ENCODE data around the gene VAV2.

VAV2 gene

DNA sequence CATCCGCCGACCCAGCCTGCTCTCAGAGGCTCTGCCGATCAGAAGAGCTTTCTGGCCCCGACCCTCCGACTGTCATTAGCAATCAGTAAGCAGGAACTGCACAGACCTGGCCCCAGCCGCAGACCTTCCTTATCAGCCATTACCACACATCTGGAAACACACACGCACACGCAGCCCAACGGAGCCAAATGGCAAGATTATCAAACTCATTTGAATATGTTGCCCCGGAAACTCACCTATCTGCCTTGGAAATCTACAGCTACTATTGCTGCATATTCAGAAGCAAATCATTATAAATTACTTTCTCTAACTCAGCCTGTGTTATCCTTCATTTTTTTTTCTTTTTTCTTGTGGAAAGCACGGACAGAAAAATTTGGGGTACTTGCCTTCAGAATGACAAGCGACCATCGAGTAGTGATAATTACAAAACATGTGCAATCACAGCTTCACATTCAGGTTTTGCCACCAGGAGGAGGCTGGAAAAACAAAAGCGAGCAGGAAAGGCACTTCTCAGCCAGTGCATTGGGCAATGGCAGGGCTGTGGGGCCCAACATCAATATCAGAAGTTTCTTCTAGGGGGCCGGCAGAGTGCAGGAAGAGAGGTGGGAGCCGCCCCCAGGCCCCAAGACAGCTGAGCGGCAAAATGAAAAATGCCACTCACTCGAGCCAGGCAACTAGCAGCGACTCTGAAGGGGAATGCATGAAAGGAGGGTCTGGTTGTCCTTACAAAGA is 122.3 kb downstream of the VAV2 start:
- peaks cover 10% of the 10 kb centered on the region for H3K4me1 Mint-ChIP-seq (ENCODE audit: low read depth)
- DNase-seq, result no peak
- H3K36me3 Mint-ChIP-seq (ENCODE audit: low read depth), result no peaks in the 10 kb centered on the region
- H3K27ac Mint-ChIP-seq, result peak overlapping the region; percentile 12
- no peak overlapping the region for H3K4me3 Mint-ChIP-seq
- peaks cover 7% of the 10 kb centered on the region for H3K9me3 Mint-ChIP-seq
- peaks cover 9% of the 10 kb centered on the region for H3K27me3 Mint-ChIP-seq

DNA sequence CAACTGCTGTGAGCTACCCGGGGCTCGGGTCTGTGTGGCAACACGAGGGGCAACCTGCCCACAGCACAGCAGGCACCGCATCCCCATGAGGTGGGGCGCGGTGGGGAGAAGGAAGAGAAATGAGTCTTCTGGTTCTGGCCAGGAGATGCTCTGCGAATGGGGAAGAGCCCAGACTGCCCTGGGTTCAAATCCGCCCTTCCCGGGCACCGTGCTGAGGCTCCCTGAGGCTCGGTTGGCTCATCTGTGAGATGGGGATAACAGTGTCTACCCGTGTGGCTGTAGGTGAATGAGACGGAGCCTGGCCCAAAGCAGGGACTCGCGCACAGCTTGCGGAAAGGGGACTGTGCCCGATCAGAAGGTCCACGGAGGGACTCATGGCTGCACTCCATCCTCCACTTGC is 123.9 kb downstream of the VAV2 start:
- Mint-ChIP-seq H3K4me1 (ENCODE audit: low read depth) (peaks cover 10% of the 10 kb centered on the region), H3K9me3 (peaks cover 7% of the 10 kb centered on the region), H3K4me3 (no peak overlapping the region), H3K36me3 (ENCODE audit: low read depth) (no peaks in the 10 kb centered on the region), H3K27me3 (peaks cover 9% of the 10 kb centered on the region), H3K27ac (no peak overlapping the region)
- no peak for DNase-seq

DNA sequence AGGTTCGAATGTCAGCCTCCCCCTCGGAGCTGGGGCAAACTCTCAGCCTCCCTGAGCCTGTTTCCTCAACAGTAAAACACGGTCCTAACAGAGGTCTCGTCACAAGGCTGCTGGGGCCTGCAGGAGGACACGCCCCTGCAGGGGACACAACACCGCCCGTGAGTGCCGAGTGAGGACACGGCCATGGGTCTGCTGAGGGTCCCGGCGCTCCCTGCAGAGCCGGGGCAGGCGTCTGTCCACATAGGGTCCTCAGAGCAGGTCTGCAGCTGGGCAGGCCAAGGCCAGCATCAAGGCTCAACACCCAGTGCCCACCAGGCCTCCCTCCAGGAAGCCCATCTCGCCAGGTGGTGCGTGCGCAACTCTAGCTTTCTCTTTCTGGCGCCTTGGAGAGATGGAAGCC is 125.2 kb downstream of the VAV2 start:
- DNase-seq, result no peak
- Mint-ChIP-seq H3K4me1 (ENCODE audit: low read depth) (peaks cover 11% of the 10 kb centered on the region), H3K36me3 (ENCODE audit: low read depth) (no peaks in the 10 kb centered on the region), H3K27ac (no peak overlapping the region), H3K27me3 (peaks cover 13% of the 10 kb centered on the region), H3K9me3 (peaks cover 7% of the 10 kb centered on the region), H3K4me3 (no peak overlapping the region)

DNA sequence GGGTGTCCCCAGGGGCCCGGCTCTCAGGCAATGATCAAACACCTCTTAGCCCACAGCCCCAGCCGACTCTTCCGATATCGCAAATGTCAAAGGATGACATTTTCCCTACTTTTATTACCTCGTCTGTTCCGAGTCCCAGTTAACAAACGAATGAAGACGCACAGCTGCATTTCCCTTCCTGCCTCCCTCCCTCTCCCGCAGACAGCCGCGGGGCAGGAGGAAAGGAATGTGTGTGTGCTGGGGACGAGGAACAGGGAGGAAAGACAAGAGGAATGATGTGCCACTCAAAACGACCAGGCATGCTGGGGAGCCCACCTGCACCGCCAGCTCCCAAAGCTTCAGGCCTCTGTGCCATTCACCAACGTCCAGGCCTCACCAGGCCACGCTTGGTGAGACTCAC is 128.1 kb downstream of the VAV2 start:
- H3K27me3 Mint-ChIP-seq, result peaks cover 4% of the 10 kb centered on the region
- H3K4me3 Mint-ChIP-seq, result no peak overlapping the region
- no peaks in the 10 kb centered on the region for H3K36me3 Mint-ChIP-seq (ENCODE audit: low read depth)
- DNase-seq, result no peak
- no peak overlapping the region for H3K27ac Mint-ChIP-seq
- peaks cover 1% of the 10 kb centered on the region for H3K4me1 Mint-ChIP-seq (ENCODE audit: low read depth)
- H3K9me3 Mint-ChIP-seq, result peaks cover 7% of the 10 kb centered on the region

DNA sequence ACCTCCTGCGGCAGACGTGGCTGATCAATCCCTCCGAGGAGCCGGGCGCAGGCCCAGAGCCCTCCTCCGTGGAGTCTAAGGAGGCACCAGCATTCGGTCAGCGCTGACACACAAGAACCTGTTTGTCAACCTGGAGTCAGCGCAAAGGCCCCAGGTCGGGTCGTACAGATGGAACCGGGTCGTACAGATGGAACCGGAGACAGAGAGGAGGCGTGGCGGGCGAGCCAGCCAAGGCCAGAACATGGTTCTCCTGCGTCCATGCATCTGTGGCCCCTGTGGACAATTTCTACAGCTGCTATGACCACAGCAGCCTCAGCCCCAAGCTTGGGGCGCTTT is 128.9 kb downstream of the VAV2 start:
- Mint-ChIP-seq H3K9me3 (peaks cover 7% of the 10 kb centered on the region), H3K4me1 (ENCODE audit: low read depth) (peaks cover 1% of the 10 kb centered on the region), H3K36me3 (ENCODE audit: low read depth) (no peaks in the 10 kb centered on the region), H3K27me3 (peaks cover 4% of the 10 kb centered on the region), H3K27ac (no peak overlapping the region), H3K4me3 (no peak overlapping the region)
- DNase-seq, result no peak

DNA sequence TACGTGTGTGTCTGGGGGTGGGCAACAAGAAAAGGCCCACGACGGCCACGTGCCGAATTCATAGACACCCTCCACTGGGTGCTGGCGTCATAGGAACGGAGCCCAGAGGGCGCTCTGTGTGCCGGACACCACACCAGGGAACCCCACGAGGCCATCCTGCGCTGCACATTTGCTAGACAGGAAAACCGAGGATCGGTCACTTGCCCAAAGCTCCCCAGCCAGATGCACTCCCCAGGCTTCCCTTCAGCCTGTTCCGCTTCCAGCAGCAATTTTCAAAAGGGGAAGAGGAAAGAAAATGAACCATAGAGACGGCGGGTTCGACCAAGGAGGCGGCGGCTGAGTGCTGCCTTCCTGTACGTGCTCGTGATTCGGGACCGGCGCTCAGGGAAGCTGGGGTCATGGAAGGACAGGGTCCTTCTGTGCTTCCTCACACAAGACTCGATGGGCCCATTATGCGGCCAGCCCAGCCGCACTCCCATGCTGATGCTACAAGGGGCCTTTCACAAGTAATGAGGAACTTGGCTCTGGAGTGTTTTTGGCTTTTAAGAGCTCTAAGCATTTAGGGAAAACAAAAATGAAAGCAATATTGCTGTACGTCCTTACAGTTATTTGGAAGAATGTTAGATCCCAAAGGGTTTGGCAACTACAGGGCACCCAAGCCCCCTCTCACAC is 129.4 kb downstream of the VAV2 start:
- Mint-ChIP-seq H3K4me1 (ENCODE audit: low read depth) (peaks cover 1% of the 10 kb centered on the region), H3K36me3 (ENCODE audit: low read depth) (no peaks in the 10 kb centered on the region), H3K27ac (no peak overlapping the region), H3K4me3 (no peak overlapping the region), H3K27me3 (peaks cover 4% of the 10 kb centered on the region), H3K9me3 (peaks cover 7% of the 10 kb centered on the region)
- DNase-seq, result no peak

DNA sequence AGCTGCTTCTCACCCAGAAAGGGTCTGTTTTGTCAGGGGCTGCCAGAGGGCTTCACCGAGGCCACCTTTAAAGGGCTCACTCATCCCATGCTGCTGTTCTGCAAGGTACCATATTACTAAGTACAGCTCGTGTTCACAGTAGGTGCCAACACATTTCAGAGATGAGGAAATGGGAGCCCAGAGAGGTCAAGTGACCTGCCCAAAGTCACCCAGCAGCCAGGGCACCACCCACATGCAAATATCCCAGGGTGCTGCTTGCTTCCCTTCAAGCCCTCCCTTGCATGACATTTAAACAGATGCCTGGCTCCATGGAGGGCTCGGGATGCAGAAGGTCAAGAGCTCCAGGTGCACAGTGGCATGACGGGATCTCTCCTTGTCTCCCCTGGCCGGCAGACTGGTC is 130.4 kb downstream of the VAV2 start:
- no peak overlapping the region for H3K27ac Mint-ChIP-seq
- H3K9me3 Mint-ChIP-seq, result peaks cover 7% of the 10 kb centered on the region

DNA sequence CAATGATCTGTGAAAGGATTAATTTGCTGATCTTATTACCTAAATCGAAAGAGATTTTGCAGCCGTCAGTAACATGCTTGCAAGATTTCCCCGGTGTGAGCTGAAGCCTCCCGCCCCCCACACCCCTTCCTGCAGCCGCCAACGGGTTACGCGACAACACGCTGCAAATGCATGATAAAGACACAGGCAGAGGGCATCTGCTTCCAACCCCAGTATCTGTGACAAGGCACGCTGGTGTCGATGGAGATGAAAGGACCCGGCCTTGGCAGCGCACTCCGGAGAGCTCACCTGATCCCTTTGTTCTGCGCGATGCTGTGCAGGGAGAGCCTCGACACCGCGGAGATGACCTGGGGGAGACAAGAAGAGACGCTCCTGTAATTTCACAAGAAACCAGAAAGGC is 131.0 kb downstream of the VAV2 start:
- no peak for DNase-seq
- Mint-ChIP-seq H3K27me3 (peaks cover 4% of the 10 kb centered on the region), H3K27ac (no peak overlapping the region), H3K9me3 (peaks cover 7% of the 10 kb centered on the region), H3K4me1 (ENCODE audit: low read depth) (peaks cover 1% of the 10 kb centered on the region), H3K36me3 (ENCODE audit: low read depth) (no peaks in the 10 kb centered on the region), H3K4me3 (no peak overlapping the region)

More for the DNA sequence above, 130.4 kb downstream of the VAV2 start:
- Mint-ChIP-seq H3K27me3 (peaks cover 4% of the 10 kb centered on the region), H3K36me3 (ENCODE audit: low read depth) (no peaks in the 10 kb centered on the region), H3K4me1 (ENCODE audit: low read depth) (peaks cover 1% of the 10 kb centered on the region), H3K4me3 (no peak overlapping the region)
- DNase-seq, result no peak

DNA sequence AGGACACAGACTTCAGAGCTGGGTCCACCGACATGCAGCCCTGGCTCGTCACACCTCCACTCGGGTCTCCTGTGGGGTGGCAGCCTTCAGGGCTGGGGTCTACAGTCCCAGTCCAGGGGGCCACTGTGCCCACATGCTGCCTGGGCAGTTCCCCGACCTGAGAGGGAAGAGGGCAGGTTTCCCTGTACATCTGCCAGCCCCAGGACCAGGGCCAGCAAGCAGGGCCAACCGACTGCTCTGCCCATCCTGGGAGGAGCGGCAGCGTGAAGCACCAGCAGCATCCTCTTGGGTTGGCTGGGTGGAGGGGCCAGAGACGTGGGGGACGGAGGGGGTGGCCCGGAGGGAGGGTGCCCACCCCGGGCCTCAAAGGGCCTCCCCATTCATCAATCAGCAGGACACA is 133.4 kb downstream of the VAV2 start:
- H3K4me3 Mint-ChIP-seq, result no peak overlapping the region
- peaks cover 1% of the 10 kb centered on the region for H3K4me1 Mint-ChIP-seq (ENCODE audit: low read depth)
- DNase-seq, result no peak
- no peak overlapping the region for H3K27ac Mint-ChIP-seq
- H3K9me3 Mint-ChIP-seq, result no peaks in the 10 kb centered on the region
- H3K36me3 Mint-ChIP-seq (ENCODE audit: low read depth), result no peaks in the 10 kb centered on the region
- H3K27me3 Mint-ChIP-seq, result peaks cover 4% of the 10 kb centered on the region

DNA sequence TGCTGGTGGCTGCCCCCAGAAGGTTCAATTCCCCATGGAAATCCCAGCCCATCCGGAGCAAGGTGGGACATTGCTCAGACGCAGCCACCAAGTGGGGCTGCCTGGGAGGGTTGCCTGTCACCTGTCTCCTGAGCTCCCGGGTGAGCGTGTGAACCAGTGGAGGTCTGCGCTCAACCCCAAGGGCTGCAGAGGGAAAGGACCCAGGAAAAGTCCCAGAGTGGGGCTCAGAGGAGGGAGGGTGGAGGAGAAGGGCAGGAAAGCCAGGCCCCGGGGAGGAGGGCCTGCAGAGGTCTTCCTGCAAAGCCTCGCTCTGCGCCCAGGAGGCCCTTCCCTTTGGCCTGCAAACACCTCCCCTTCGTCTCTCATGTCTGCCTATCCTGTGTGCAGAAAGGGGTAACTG is 134.5 kb downstream of the VAV2 start:
- DNase-seq, result no peak
- peaks cover under 1% of the 10 kb centered on the region for H3K4me1 Mint-ChIP-seq (ENCODE audit: low read depth)
- no peak overlapping the region for H3K4me3 Mint-ChIP-seq
- no peaks in the 10 kb centered on the region for H3K36me3 Mint-ChIP-seq (ENCODE audit: low read depth)
- H3K27ac Mint-ChIP-seq, result no peak overlapping the region
- peaks cover 2% of the 10 kb centered on the region for H3K27me3 Mint-ChIP-seq
- no peaks in the 10 kb centered on the region for H3K9me3 Mint-ChIP-seq

DNA sequence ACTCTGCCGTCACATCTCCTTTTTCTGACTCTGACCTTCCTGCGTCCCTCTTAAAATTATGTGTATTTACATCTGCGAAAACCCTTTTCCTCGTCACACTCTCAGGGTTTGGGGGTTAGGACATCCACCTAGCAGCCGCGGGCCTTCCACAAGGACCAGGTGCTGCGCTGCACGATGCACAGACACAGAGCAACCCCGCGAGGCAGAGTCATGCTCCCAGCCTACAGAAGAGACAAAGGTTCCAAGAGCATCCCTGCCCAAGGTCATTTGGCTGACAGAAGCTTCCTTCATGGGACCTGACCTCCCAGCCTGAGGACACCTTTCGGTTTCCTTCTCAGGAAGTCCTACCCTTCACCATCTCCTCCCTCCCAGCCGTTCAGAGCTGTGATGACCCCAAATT is 135.3 kb downstream of the VAV2 start:
- DNase-seq, result no peak
- Mint-ChIP-seq H3K36me3 (ENCODE audit: low read depth) (no peaks in the 10 kb centered on the region), H3K4me3 (no peak overlapping the region), H3K4me1 (ENCODE audit: low read depth) (no peaks in the 10 kb centered on the region), H3K27ac (no peak overlapping the region), H3K9me3 (no peaks in the 10 kb centered on the region), H3K27me3 (no peaks in the 10 kb centered on the region)

DNA sequence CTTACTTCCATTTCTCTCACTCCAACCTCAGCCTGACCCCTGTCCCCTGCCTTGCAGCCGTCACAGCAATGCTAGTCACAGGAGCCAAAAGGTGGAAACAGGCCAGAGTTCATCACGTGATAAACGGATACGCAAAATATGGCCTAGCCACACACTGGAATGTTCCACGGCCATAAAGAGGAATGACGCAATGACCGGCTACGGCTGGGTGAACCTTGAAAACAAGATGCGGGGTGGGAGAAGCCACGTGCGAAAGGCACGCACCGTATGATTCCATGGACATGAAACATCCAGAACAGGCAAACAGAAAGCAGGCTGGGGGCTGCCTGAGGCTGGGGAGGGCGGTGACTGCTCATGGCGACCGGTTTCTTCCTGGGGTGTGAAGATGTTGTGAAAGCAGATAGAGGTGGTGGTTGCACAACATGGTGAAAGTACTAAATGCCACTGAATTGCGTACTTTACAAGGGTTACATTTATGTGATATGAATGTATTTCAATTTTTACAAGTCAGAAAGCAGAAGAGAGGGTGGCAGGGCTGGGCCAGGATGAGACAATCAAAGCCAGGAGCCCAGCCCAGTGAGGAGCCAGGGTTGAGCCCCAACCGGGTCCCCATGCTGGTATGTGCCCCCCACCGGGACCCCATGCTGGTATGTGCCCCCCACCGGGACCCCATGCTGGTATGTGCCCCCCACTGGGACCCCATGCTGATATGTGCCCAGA is 136.2 kb downstream of the VAV2 start:
- Mint-ChIP-seq H3K4me3 (no peak overlapping the region), H3K36me3 (ENCODE audit: low read depth) (no peaks in the 10 kb centered on the region), H3K4me1 (ENCODE audit: low read depth) (no peaks in the 10 kb centered on the region), H3K9me3 (no peaks in the 10 kb centered on the region), H3K27me3 (no peaks in the 10 kb centered on the region), H3K27ac (no peak overlapping the region)
- DNase-seq, result no peak

DNA sequence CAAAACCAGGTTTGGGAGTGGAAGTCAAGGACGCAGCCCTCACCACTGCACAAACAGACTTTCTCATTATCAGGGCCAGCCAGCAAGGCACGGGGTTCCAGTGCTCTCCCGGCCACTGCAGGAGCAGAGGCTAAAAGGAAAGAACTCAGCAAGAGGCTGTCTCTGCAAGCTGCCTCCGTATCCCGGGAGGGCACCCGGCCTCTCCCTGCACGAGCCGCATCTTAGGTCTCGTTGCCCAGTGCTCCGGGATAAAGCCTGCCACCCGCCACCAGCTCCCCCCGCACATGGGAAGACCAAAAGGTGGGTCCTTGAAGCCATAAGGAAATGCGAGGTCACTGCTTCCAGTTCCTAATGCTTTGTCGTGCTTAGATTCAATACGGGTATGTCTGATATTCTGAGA is 136.8 kb downstream of the VAV2 start:
- Mint-ChIP-seq H3K36me3 (ENCODE audit: low read depth) (no peaks in the 10 kb centered on the region), H3K4me1 (ENCODE audit: low read depth) (no peaks in the 10 kb centered on the region), H3K27ac (no peak overlapping the region), H3K4me3 (no peak overlapping the region), H3K27me3 (no peaks in the 10 kb centered on the region), H3K9me3 (no peaks in the 10 kb centered on the region)
- no peak for DNase-seq

DNA sequence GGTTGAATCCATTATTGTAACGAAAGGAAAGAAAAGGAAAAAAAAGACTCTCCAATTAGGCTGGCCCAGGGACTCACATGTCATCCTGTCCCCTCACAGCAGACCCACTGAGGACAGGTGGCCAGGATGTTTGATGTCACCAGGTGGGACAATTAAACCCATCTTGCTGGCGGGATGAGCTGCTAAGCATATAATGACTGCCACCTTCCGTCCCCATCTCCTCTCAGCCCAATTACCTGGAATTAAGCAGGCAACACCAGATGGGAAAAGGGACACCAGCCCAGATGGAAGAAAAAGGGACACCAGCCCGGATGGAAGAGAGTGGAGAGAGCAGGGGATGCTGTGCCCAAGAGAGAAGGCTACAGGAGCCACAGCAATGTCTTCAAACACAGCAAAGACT is 137.4 kb downstream of the VAV2 start:
- Mint-ChIP-seq H3K27ac (no peak overlapping the region), H3K4me1 (ENCODE audit: low read depth) (no peaks in the 10 kb centered on the region), H3K9me3 (no peaks in the 10 kb centered on the region), H3K27me3 (no peaks in the 10 kb centered on the region), H3K4me3 (no peak overlapping the region), H3K36me3 (ENCODE audit: low read depth) (no peaks in the 10 kb centered on the region)
- DNase-seq, result no peak

DNA sequence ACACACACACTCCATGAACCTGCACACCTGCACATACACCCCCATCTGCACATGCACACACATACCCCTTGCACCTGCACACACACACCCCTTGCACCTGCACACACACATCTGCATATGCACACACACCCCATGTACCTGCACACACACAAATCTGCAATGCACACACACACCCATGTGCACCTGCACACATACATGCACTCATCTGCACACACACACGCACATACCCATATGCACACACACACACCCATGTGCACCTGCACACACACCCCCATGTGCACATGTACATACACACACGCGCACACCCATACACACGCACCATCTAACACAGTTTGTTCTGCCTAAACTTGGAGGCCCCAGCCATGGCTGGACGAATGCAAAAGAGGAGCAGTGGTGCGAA is 138.1 kb downstream of the VAV2 start:
- H3K4me3 Mint-ChIP-seq, result no peak overlapping the region
- H3K4me1 Mint-ChIP-seq (ENCODE audit: low read depth), result no peaks in the 10 kb centered on the region
- DNase-seq, result no peak
- no peaks in the 10 kb centered on the region for H3K9me3 Mint-ChIP-seq
- no peaks in the 10 kb centered on the region for H3K36me3 Mint-ChIP-seq (ENCODE audit: low read depth)
- H3K27ac Mint-ChIP-seq, result no peak overlapping the region
- no peaks in the 10 kb centered on the region for H3K27me3 Mint-ChIP-seq

Measured in activated T-cell treated with anti-CD3 and anti-CD28 coated beads, Interleukin-2, amount 50 U/mL, for 24 hours (primary cell).